Prostate gland (tissue), 2 donors: ENCODE results near the gene ARL8B. TPM values are rescaled to one million over a fixed set of nuclear protein-coding genes. Genes with fewer than 3 reads are reported as not detected.

Source experiments
- DNase-seq: peaks from one replicate; pipeline ENCODE4 v3.0.0-alpha.2; 2019; ENCODE audit warnings: low spot score
- H3K27ac ChIP-seq, 2 donors: fragments of 200-600 bp; sonication (generic); 2 replicates each; pipeline ENCODE4 v1.5.1; 2017 to 2019
- H3K27me3 ChIP-seq: fragments of 200-600 bp; sonication (generic); replicated peaks from 2 replicates; pipeline ENCODE4 v1.5.1; 2019; ENCODE audit not compliant: insufficient read depth
- H3K36me3 ChIP-seq, 2 donors: fragments of 200-600 bp; sonication (generic); 1 replicate in 1 of 2; 2 replicates in 1 of 2; pipeline versions ENCODE4 v1.5.1 to v1.8.1; 2017 to 2019
- H3K4me1 ChIP-seq: fragments of 200-600 bp; sonication (generic); replicated peaks from 2 replicates; pipeline ENCODE4 v1.5.1; 2019
- H3K4me3 ChIP-seq, 2 donors: fragments of 200-600 bp; sonication (generic); 2 replicates each; pipeline ENCODE4 v1.5.1; 2017 to 2019
- H3K9me3 ChIP-seq: fragments of 200-600 bp; sonication (generic); 2 replicates; pipeline ENCODE4 v1.5.1; 2017
- POLR2A ChIP-seq: fragments of 450-650 bp; IDR thresholded peaks from one replicate; pipeline ENCODE4 v1.6.1; 2016; ENCODE audit warnings: antibody characterized with exemption, mild to moderate bottlenecking
- POLR2AphosphoS5 ChIP-seq: sonication (generic); formaldehyde crosslinking; IDR thresholded peaks from one replicate; pipeline ENCODE4 v1.6.1; 2017; ENCODE audit warnings: antibody characterized with exemption
- WGBS: methylation state at CpG from one replicate; pipeline ENCODE4 v1.1.5; 2018; 5-methylcytosine and 5-hydroxymethylcytosine counted together
- intact Hi-C: fragments of 100-400 bp; cut with DNase I; formaldehyde crosslinking; loops from one replicate; pipeline ENCODE4 v1.14.2; 2022
- total RNA-seq, 2 donors: library from RNA; depleted of rRNA; stranded (reverse); fragments of >200 nt; gene quantifications; one replicate each; pipeline ENCODE4 v1.1.0, GENCODE V29; 2016
- TF ChIP-seq, protein P1 (sequence below), 4 experiments: fragments of 200-600 bp in 2 of 4; fragments of 450-650 bp in 2 of 4; sonication (generic) in 2 of 4; IDR thresholded peaks; 1 replicate in 3 of 4; 2 replicates in 1 of 4; pipeline ENCODE4 v1.5.1; 2016 to 2019; ENCODE audit warnings: antibody characterized with exemption in 4 of 4, mild to moderate bottlenecking in 2 of 4, moderate library complexity in 2 of 4

ARL8B gene
- total RNA-seq, 2 donors from 2014 or later = 42.9 to 43.1 TPM

DNA sequence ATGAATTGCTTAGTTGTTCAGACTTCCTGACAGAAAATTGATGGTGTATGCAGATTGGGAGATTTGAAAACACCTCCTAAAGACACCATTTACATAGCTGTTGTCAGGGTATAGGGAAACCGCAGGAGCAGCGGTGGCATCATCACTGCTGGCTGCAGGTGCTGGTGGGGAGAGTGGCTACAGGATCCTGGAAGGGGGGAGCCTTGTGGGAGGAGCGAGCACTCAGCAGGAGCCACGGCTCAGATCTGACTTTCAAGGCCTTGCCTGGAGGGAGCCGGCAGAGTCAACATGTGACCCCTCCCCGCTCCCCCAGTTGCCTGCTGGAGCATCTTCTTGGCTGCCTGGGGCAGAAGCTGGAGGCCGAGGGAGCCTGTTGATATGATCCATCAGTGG lies 91.5 kb downstream of the ARL8B start:
- H3K27me3 ChIP-seq = no peaks in the 10 kb centered on the region

DNA sequence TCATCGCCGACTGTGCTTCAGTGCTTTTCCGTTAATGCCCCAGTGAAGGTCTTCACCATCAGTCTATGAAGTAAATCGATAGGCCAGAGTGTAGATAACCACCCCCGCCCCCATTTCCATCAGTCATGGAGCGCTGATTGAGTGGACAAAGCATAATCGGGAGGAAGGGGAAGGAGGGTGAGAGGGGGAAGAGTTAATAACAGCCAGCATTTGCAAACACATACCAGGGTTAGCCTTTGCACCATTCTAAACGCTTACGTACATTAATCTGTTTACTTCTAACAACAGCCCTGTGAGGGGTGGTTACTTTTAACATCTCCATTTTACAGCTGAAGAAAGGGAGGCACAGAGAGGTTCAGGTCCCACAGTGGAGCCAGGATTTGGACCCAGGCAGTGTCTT lies 92.3 kb downstream of the ARL8B start:
- Histone ChIP-seq H3K4me3 (no peak overlapping the region), H3K36me3 (peaks cover 3 to 9% of the 10 kb centered on the region in 2 donors), H3K4me1 (peaks cover 3% of the 10 kb centered on the region), H3K9me3 (no peaks in the 10 kb centered on the region), H3K27ac (no peak overlapping the region), H3K27me3 (no peaks in the 10 kb centered on the region)
- TF ChIP-seq POLR2A (no peak), POLR2AphosphoS5 (no peak)
- TF ChIP-seq, protein P1, sequence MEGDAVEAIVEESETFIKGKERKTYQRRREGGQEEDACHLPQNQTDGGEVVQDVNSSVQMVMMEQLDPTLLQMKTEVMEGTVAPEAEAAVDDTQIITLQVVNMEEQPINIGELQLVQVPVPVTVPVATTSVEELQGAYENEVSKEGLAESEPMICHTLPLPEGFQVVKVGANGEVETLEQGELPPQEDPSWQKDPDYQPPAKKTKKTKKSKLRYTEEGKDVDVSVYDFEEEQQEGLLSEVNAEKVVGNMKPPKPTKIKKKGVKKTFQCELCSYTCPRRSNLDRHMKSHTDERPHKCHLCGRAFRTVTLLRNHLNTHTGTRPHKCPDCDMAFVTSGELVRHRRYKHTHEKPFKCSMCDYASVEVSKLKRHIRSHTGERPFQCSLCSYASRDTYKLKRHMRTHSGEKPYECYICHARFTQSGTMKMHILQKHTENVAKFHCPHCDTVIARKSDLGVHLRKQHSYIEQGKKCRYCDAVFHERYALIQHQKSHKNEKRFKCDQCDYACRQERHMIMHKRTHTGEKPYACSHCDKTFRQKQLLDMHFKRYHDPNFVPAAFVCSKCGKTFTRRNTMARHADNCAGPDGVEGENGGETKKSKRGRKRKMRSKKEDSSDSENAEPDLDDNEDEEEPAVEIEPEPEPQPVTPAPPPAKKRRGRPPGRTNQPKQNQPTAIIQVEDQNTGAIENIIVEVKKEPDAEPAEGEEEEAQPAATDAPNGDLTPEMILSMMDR (IDR thresholded peaks at IDR 0.05) = no peak
- intact Hi-C loops = no loop called here
- WGBS = 77% methylated on average over 9 of the region's 9 CpGs
- DNase-seq = no peak

More for the DNA sequence above, 91.5 kb downstream of the ARL8B start:
- no peaks in the 10 kb centered on the region for H3K9me3 ChIP-seq
- no peak overlapping the region for H3K4me3 ChIP-seq
- DNase-seq = no peak
- intact Hi-C loops = no loop called here
- WGBS = 76% methylated on average over 7 of the region's 7 CpGs
- peaks cover 3% of the 10 kb centered on the region for H3K4me1 ChIP-seq
- H3K36me3 ChIP-seq = peaks cover 3 to 9% of the 10 kb centered on the region in 2 donors
- no peak overlapping the region for H3K27ac ChIP-seq
- TF ChIP-seq POLR2A (no peak), POLR2AphosphoS5 (no peak)
- TF ChIP-seq, protein P1 (IDR thresholded peaks at IDR 0.05) = no peak

DNA sequence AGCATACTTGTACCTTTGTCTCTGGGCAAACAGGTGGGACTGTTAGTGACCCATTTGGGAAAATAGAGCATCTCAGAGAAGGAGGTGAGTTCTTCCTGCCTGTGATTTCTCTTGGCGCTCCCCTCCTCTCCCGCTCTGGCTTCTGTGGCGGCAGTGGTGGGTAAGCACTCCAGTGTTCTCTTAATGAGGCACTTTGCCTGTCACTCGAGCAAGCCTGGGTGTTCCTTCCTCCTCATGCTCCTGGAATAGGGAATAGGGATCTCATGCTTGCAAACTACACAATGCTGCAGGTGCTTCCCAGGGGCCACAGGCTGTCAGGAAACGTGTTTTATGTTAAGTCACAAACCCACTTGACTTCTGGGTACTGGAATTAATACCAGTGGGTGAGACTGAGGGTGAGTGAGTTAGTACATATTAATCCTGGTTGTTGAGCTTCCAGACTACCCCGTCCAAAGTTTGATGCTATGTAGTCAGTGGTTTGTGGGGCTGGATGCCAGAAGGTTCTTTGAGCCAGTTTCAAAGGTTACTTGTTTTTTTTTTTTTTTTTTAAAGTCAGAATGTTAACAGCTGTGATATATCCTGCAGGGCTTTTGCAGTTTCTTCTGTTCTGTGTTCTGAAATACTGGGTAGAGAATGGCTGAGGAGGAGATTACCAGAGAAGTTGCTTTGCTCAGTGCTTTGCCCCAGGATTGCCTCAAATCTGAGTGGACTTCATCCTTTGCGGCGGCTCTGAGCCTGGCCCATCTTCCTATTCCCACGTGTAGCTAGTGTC lies 95.9 kb downstream of the ARL8B start:
- Histone ChIP-seq H3K4me3 (no peak overlapping the region), H3K36me3 (peaks cover under 1 to 9% of the 10 kb centered on the region in 2 donors), H3K4me1 (peaks cover 8% of the 10 kb centered on the region), H3K9me3 (no peaks in the 10 kb centered on the region), H3K27me3 (no peaks in the 10 kb centered on the region), H3K27ac (no peak overlapping the region)
- peak; percentile 25 for TF ChIP-seq POLR2AphosphoS5
- TF ChIP-seq, protein P1 (IDR thresholded peaks at IDR 0.05) = no peak
- DNase-seq = no peak
- intact Hi-C loops = no loop called here
- WGBS = 52% methylated on average over 9 of the region's 9 CpGs

DNA sequence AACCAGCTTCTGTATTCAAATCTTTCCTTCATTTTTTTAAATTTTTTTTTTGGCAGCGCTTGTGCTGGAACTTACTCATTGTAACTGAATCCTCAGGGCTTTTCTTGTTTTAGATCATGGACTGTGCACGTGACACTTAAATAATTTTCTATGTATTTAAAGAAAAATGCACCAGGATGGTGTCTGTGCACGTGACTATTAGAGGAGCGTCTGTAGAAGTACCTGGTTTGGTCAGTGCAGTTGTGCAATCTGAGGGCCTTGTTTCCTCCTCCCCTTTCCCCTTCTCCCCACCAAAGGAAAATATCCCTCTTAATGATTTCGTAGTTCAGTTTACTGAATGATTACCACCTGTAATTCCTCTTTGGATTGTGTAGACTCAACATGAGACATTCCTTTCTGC lies 96.7 kb downstream of the ARL8B start:
- WGBS = 63% methylated on average over 5 of the region's 5 CpGs
- Histone ChIP-seq H3K27me3 (no peaks in the 10 kb centered on the region), H3K4me1 (peaks cover 8% of the 10 kb centered on the region), H3K4me3 (no peak overlapping the region), H3K27ac (no peak overlapping the region), H3K36me3 (peaks cover 0 to 6% of the 10 kb centered on the region in 2 donors), H3K9me3 (no peaks in the 10 kb centered on the region)
- TF ChIP-seq POLR2A (no peak), POLR2AphosphoS5 (no peak)
- TF ChIP-seq, protein P1 (IDR thresholded peaks at IDR 0.05) = no peak
- DNase-seq = no peak
- intact Hi-C loops = no loop called here

DNA sequence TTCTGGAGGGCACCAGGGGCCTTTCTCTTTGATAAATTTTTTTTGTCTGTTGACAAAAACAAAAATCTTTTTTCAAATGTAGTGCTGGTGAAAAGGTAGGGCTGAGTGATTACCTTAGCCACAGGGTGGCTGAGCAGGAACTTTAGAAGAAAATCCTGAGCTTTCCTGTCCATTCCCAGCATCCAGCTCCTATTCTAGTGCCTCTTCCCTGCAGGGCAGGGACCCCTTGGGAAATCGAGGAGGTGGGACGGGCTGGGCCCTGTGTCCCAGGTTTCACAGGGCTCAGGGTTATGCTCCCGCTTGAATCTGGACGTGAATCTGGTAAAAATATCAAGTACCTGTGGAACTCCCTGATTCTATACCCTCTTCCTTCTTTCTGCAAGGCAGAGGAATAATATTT lies 97.1 kb downstream of the ARL8B start:
- H3K4me3 ChIP-seq = no peak overlapping the region
- intact Hi-C loops = no loop called here
- TF ChIP-seq, protein P1 (IDR thresholded peaks at IDR 0.05) = no peak
- TF ChIP-seq POLR2A (no peak), POLR2AphosphoS5 (no peak)
- no peaks in the 10 kb centered on the region for H3K27me3 ChIP-seq
- H3K4me1 ChIP-seq = peaks cover 8% of the 10 kb centered on the region
- H3K36me3 ChIP-seq = peaks cover 0 to 6% of the 10 kb centered on the region in 2 donors
- no peak for DNase-seq
- no peak overlapping the region for H3K27ac ChIP-seq
- no peaks in the 10 kb centered on the region for H3K9me3 ChIP-seq
- 90% methylated on average over 4 of the region's 4 CpGs for WGBS
